DND-41 (cell line): ENCODE data around the gene DNAH17.
"Not testable (repeated sequence)": the region's sequence is repeated elsewhere in the genome, so short reads cannot be mapped to it uniquely, and the experiment has no call there.

ENCODE experiments used
- ATAC-seq: fragments of 200-7000 bp; cut with Tn5 transposase; 3 replicates; pipeline ENCODE4 v1.9.1; 2021; ENCODE audit warnings: low read depth; ENCODE audit not compliant: insufficient read depth
- DNase-seq: peaks from one replicate; pipeline ENCODE4 v3.0.0-alpha.2; 2020
- H2AFZ ChIP-seq: 2 replicates; pipeline ENCODE4 v1.6.0; 2012; ENCODE audit warnings: low read depth, low read length
- H3K27ac ChIP-seq: 2 replicates; pipeline ENCODE4 v1.5.1; 2012; ENCODE audit warnings: low read length, inconsistent platforms
- H3K27me3 ChIP-seq: fragments of 200-600 bp; sonication (generic); 2 replicates; pipeline ENCODE4 v1.6.0; 2012; ENCODE audit warnings: low read length, mild to moderate bottlenecking, inconsistent platforms; ENCODE audit not compliant: insufficient read depth, poor library complexity
- H3K36me3 ChIP-seq: 2 replicates; pipeline ENCODE4 v1.5.1; 2012; ENCODE audit warnings: low read length, inconsistent platforms; ENCODE audit not compliant: insufficient read depth
- H3K4me1 ChIP-seq: 2 replicates; pipeline ENCODE4 v1.5.1; 2012; ENCODE audit warnings: mild to moderate bottlenecking, low read length; ENCODE audit not compliant: insufficient read depth
- H3K4me2 ChIP-seq: 2 replicates; pipeline ENCODE4 v1.6.0; 2012; ENCODE audit warnings: mild to moderate bottlenecking, moderate library complexity, low read length, inconsistent platforms; ENCODE audit not compliant: insufficient read depth
- H3K4me3 ChIP-seq, 2 experiments: fragments of 200-600 bp in 1 of 2; shearing (Covaris generic) in 1 of 2; 2 replicates each; pipeline ENCODE4 v1.5.1; 2012 to 2016; ENCODE audit warnings: inconsistent platforms in 2 of 2, low read length in 2 of 2, mild to moderate bottlenecking in 2 of 2, low read depth in 1 of 2, moderate library complexity in 1 of 2
- H3K79me2 ChIP-seq: 2 replicates; pipeline ENCODE4 v1.6.0; 2012; ENCODE audit warnings: low read length, inconsistent platforms; ENCODE audit not compliant: insufficient read depth
- H3K9ac ChIP-seq: 2 replicates; pipeline ENCODE4 v1.6.0; 2012; ENCODE audit warnings: low read depth, mild to moderate bottlenecking, inconsistent platforms, low read length, moderate library complexity
- H3K9me3 ChIP-seq: 2 replicates; pipeline ENCODE4 v1.5.1; 2012; ENCODE audit warnings: low read length, moderate library complexity, mild to moderate bottlenecking, inconsistent platforms; ENCODE audit not compliant: insufficient read depth, severe bottlenecking
- H4K20me1 ChIP-seq: 2 replicates; pipeline ENCODE4 v1.6.0; 2012; ENCODE audit warnings: low read length; ENCODE audit not compliant: insufficient read depth
- EZH2 ChIP-seq: IDR thresholded peaks from 3 replicates; pipeline ENCODE4 v1.6.1; 2012; ENCODE audit warnings: borderline replicate concordance, low read depth, mild to moderate bottlenecking, moderate library complexity, low read length, inconsistent platforms; ENCODE audit not compliant: severe bottlenecking
- TF ChIP-seq, protein P1 (sequence below): IDR thresholded peaks from 2 replicates; pipeline ENCODE4 v1.5.1; 2012; ENCODE audit warnings: borderline replicate concordance, low read length, moderate library complexity, mild to moderate bottlenecking; ENCODE audit not compliant: poor library complexity, severe bottlenecking; ENCODE audit errors: extremely low read depth

Gene DNAH17

DNA sequence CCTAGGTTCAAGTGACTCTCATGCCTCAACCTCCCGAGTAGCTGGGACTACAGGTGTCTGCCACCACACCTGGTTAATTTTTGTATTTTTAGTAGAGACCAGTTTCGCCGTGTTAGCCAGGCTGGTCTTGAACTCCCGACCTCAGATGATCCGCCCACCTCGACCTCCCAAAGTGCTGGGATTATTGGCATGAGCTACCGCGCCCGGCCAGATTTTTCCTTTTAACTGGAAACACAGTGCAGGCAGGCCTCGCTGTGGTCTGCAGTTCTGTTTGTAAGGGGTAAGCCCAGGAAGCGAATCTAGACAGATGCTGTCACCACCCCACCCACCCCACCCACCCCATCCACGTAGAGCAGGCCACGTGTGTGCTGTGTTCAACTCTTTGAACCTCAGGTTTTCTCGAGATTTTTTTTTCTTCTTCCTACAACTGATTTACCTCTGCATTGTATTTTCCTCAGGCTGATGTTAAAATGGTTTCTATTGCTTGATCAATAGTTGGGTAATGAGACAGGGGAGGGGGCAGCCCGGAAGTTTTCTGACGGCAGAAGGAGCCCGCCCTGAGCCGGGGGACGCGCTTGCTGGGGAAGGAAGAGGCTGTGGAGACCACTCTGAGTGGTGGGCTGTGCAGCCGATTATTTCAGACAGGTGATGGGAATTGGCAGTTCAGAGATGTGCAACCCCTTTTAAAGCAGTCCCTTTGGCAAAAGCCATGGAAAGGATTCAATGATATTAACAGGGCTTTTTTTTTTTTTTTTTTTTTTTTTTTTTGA, 72.9 kb downstream of the DNAH17 start:
- no peaks in the 10 kb centered on the region for H3K4me1 ChIP-seq
- TF ChIP-seq, protein P1, sequence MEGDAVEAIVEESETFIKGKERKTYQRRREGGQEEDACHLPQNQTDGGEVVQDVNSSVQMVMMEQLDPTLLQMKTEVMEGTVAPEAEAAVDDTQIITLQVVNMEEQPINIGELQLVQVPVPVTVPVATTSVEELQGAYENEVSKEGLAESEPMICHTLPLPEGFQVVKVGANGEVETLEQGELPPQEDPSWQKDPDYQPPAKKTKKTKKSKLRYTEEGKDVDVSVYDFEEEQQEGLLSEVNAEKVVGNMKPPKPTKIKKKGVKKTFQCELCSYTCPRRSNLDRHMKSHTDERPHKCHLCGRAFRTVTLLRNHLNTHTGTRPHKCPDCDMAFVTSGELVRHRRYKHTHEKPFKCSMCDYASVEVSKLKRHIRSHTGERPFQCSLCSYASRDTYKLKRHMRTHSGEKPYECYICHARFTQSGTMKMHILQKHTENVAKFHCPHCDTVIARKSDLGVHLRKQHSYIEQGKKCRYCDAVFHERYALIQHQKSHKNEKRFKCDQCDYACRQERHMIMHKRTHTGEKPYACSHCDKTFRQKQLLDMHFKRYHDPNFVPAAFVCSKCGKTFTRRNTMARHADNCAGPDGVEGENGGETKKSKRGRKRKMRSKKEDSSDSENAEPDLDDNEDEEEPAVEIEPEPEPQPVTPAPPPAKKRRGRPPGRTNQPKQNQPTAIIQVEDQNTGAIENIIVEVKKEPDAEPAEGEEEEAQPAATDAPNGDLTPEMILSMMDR, result no peak
- no peak for TF ChIP-seq EZH2
- ATAC-seq, result no peak
- DNase-seq, result no peak
- H2AFZ ChIP-seq, result no peak overlapping the region
- no peak overlapping the region for H3K4me2 ChIP-seq
- no peaks in the 10 kb centered on the region for H4K20me1 ChIP-seq
- no peaks in the 10 kb centered on the region for H3K79me2 ChIP-seq
- H3K27ac ChIP-seq, result no peak overlapping the region
- no peaks in the 10 kb centered on the region for H3K27me3 ChIP-seq
- H3K9ac ChIP-seq, result no peak overlapping the region
- no peak overlapping the region for H3K4me3 ChIP-seq
- no peaks in the 10 kb centered on the region for H3K9me3 ChIP-seq
- no peaks in the 10 kb centered on the region for H3K36me3 ChIP-seq

DNA sequence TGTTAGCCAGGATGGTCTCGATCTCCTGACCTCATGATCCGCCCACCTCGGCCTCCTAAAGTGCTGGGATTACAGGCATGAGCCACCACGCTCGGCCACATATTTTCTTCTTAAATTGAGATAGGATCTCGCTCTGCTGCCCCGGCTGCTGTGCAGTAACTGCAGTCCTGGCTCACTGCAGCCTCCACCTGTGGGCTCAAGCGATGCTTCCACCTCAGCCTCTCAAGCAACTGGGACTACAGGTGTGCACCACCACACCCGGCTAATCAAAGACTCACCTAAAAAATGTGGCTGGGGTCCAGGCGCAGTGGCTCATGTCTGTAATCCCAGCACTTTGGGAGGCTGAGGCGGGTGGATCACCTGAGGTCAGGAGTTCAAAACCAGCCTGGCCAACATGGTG, 73.8 kb downstream of the DNAH17 start:
- not testable (repeated sequence) for H3K27ac ChIP-seq, DNase-seq, H3K4me1 ChIP-seq, H3K79me2 ChIP-seq, ATAC-seq, H3K9ac ChIP-seq, H3K4me3 ChIP-seq, H3K4me2 ChIP-seq, H3K36me3 ChIP-seq, H3K9me3 ChIP-seq, H3K27me3 ChIP-seq, H4K20me1 ChIP-seq, H2AFZ ChIP-seq

DNA sequence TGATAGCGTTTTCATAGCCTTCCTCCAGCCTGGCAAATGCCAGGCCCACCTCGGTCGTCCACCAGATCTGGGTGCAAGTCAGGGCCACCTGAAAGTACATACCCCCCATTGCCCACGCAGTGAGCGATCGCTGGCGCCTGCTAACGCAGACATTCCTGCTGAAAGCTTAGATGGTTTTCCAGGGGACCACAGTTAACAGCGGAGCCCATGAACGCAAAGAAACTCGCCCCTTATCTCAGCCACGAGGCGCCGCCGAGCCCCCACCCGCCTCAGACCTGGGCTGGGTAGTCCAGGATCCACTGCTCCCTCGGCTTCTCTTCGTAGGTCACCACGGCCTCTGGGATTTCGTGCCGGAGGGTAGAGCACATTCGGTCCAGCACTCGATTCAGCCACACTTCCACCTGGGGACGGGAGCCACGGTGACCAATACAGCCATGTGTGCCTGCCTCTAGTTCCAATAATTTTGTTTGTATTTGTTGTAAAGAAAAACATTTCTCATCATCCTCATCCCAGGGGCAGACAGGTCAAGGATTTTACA, 74.5 kb downstream of the DNAH17 start:
- TF ChIP-seq, protein P1, result no peak
- no peak for TF ChIP-seq EZH2
- Histone ChIP-seq H4K20me1 (no peaks in the 10 kb centered on the region), H3K36me3 (no peaks in the 10 kb centered on the region), H2AFZ (no peak overlapping the region), H3K4me3 (no peak overlapping the region), H3K27me3 (no peaks in the 10 kb centered on the region), H3K4me2 (no peak overlapping the region), H3K79me2 (no peaks in the 10 kb centered on the region), H3K9me3 (no peaks in the 10 kb centered on the region), H3K4me1 (no peaks in the 10 kb centered on the region), H3K27ac (no peak overlapping the region), H3K9ac (no peak overlapping the region)
- DNase-seq, result no peak
- no peak for ATAC-seq

DNA sequence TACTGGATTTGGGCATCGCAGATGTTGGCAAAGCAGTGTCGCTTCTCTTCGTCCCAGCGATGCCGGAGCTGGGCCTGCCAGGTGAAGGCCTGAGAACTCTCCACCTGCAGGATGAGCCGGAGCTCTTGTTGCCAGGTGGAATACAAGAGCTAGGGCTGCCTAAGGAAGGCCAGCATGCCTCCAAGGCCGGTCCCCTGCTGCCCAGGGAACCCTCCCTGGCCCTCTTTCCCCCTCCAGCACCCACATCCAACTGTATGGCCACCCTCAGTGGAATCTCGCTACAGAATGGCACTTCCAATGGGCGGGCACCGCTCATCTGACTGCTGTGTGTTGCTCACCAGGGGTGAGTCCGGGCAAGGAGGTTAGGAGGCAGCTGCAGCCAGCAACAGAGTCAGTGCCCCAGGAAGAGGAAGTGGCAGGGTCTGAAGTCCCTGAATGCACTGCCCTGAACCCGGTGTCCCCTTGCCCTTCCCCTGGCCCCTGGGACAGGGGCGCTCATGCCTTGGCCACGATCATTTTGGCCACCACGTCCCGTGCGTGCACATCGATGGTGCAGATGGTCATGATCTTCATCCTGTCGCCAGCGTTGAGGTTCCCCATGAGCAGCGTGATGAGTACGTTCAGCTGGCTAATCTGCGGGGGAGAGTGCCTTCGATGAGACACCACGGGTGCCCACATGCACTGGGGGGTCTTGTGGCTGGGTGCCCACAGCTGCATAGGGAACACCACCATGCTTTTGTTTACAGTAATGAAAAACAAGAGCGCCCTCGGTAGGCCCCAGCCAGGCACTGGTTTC, 75.8 kb downstream of the DNAH17 start:
- Histone ChIP-seq H3K27me3 (no peaks in the 10 kb centered on the region), H3K36me3 (no peaks in the 10 kb centered on the region), H3K4me2 (no peak overlapping the region), H3K4me3 (no peak overlapping the region), H3K9me3 (no peaks in the 10 kb centered on the region), H3K27ac (no peak overlapping the region), H3K9ac (no peak overlapping the region), H3K79me2 (no peaks in the 10 kb centered on the region), H3K4me1 (no peaks in the 10 kb centered on the region), H2AFZ (no peak overlapping the region), H4K20me1 (no peaks in the 10 kb centered on the region)
- ATAC-seq, result no peak
- TF ChIP-seq EZH2, result no peak
- TF ChIP-seq, protein P1, result no peak
- no peak for DNase-seq
